Sigmoid colon (tissue), 3 donors: Measurements from ENCODE around the gene WNT5A.

Experiments used
- POLR2A ChIP-seq, 2 donors: fragments of 450-650 bp; IDR thresholded peaks; one replicate each; pipeline ENCODE4 v1.6.1; 2016; ENCODE audit warnings: antibody characterized with exemption in 2 of 2, mild to moderate bottlenecking in 2 of 2, moderate library complexity in 2 of 2
- TF ChIP-seq, protein P1 (sequence below), 4 experiments: fragments of 450-650 bp in 3 of 4; fragments of 200-600 bp in 1 of 4; IDR thresholded peaks; one replicate each; pipeline ENCODE4 v1.5.1; 2016 to 2019; ENCODE audit warnings: antibody characterized with exemption in 4 of 4, mild to moderate bottlenecking in 3 of 4, moderate library complexity in 2 of 4

DNA sequence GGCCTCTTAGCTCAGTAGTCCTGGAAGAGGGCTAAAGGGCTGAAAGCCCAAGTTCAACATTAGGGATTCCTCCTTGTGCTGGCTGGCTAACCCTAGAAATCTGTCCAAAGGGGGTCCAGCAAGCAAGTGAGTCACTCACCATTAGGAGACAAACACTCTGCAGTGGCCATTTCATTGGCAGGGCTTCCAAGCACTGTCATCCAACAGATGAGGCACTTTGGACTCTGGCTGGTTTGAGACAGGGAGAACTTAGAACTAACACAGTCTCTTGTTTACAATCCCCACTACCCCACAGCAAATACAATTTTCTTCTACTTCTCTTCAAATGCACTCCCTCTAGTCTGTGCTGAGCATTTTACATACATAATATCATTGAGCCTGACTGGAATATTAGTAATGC lies 10.1 kb upstream of the WNT5A start:
- TF ChIP-seq, protein P1, sequence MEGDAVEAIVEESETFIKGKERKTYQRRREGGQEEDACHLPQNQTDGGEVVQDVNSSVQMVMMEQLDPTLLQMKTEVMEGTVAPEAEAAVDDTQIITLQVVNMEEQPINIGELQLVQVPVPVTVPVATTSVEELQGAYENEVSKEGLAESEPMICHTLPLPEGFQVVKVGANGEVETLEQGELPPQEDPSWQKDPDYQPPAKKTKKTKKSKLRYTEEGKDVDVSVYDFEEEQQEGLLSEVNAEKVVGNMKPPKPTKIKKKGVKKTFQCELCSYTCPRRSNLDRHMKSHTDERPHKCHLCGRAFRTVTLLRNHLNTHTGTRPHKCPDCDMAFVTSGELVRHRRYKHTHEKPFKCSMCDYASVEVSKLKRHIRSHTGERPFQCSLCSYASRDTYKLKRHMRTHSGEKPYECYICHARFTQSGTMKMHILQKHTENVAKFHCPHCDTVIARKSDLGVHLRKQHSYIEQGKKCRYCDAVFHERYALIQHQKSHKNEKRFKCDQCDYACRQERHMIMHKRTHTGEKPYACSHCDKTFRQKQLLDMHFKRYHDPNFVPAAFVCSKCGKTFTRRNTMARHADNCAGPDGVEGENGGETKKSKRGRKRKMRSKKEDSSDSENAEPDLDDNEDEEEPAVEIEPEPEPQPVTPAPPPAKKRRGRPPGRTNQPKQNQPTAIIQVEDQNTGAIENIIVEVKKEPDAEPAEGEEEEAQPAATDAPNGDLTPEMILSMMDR (IDR thresholded peaks at IDR 0.05), result no peak
- no peak for TF ChIP-seq POLR2A (IDR thresholded peaks at IDR 0.05)
